ENCODE measurements around the gene DYRK1A. TPM values are rescaled to one million over a fixed set of nuclear protein-coding genes. Genes with fewer than 3 reads are reported as not detected.
A peak's percentile ranks its signal among the peaks of the same experiment; 100 is the strongest.
"Not testable (repeated sequence)": the region's sequence is repeated elsewhere in the genome, so short reads cannot be mapped to it uniquely, and the experiment has no call there.

Gene DYRK1A
- total and polyA plus RNA-seq, 10 of the 15 experiments (the other 5 are each of a cell fraction or from before 2014, with no cell fraction given) = 2.4 to 68.6 (median 30.7) TPM

- ATAC-seq = no peak
- Histone ChIP-seq H3K9ac (ENCODE audit: control insufficient read depth, insufficient read depth, low read length) (no peak overlapping the region), H3K36me3 (ENCODE audit: control insufficient read depth in 2 of 2, insufficient read depth in 2 of 2, low read length in 1 of 2) (0 out of 4 replicates have a peak, but pooled peaks cover 0 to 5% of the 10 kb centered on the region in 2 experiments), H3K9me3 (replicated peaks; ENCODE audit: control insufficient read depth, insufficient read depth, low read length) (no peaks in the 10 kb centered on the region), H3K79me2 (ENCODE audit: control insufficient read depth, insufficient read depth, low read length) (no peaks in the 10 kb centered on the region), H3K27me3 (replicated peaks in 1 of 2; ENCODE audit: control insufficient read depth in 2 of 2, insufficient read depth in 2 of 2, low read length in 1 of 2) (no peaks in the 10 kb centered on the region), H3K4me3 (no peak overlapping the region), H4K20me1 (ENCODE audit: control insufficient read depth, insufficient read depth) (no peaks in the 10 kb centered on the region), H3K4me2 (ENCODE audit: control insufficient read depth, insufficient read depth) (no peak overlapping the region), H3K27ac (ENCODE audit: control insufficient read depth, insufficient read depth) (no peak overlapping the region), H3K4me1 (ENCODE audit: control insufficient read depth, insufficient read depth, low read length) (no peaks in the 10 kb centered on the region), H2AFZ (ENCODE audit: control insufficient read depth, low read depth, low read length) (no peak overlapping the region)
- WGBS (ENCODE audit: insufficient coverage, insufficient replicate concordance, low lambda C conversion rate, missing lambda C conversion rate) = 95% methylated on average over 10 of the region's 10 CpGs
- no peak for FAIRE-seq
- ChIA-PET POLR2A (interaction anchor here (0.9 kb wide), 1 partner anchor 14 kb away, joined by 4 read pairs; no protein-coding TSS in a partner anchor), CTCF (no interaction called here), RAD21 (ENCODE audit: unreplicated experiment) (no interaction called here), SMC1A (ENCODE audit: uncharacterized antibody, unreplicated experiment) (interaction anchor here (0.6 kb wide), 1 partner anchor 14 kb away, joined by 4 read pairs; no protein-coding TSS in a partner anchor)
- no TSS peak for BruUV-seq (replicated peaks)
- in situ Hi-C loops (cut with MboI) = no loop called here
- no peak for DNase-seq (ENCODE audit: low read depth, low spot score)
- intact Hi-C loops (cut with micrococcal nuclease; ENCODE audit: unreplicated experiment) = no loop called here
- 0 out of 2 replicates have a peak, but pooled peaks have one; percentile 1 for TF ChIP-seq POLR2A (IDR thresholded peaks at IDR 0.05; ENCODE audit: low read depth, low read length)
- no peak for TF ChIP-seq JUND (IDR thresholded peaks at IDR 0.05; ENCODE audit: low read depth, low read length)
These were observed 156.2 kb downstream of the DYRK1A start for GRCh38 chr21:37522641-37523295.

GRCh38 chr21:37524944-37525343 is 158.4 kb downstream of the DYRK1A start:
- ChIA-PET CTCF (interaction anchor here (0.9 to 1.5 kb wide), 2 partner anchors 11 to 39 kb away, joined by 3 to 4 read pairs; no protein-coding TSS in a partner anchor), SMC1A (ENCODE audit: uncharacterized antibody, unreplicated experiment) (interaction anchor here (0.9 to 1.5 kb wide), 4 partner anchors 10 to 15 kb away, joined by 3 to 4 read pairs (median 4); no protein-coding TSS in a partner anchor)
- H3K9ac ChIP-seq (ENCODE audit: control insufficient read depth, insufficient read depth, low read length); RAD21 ChIA-PET (ENCODE audit: unreplicated experiment); in situ Hi-C loops (cut with MboI); H3K27ac ChIP-seq (ENCODE audit: control insufficient read depth, insufficient read depth); H3K9me3 ChIP-seq (replicated peaks; ENCODE audit: control insufficient read depth, insufficient read depth, low read length); DNase-seq (ENCODE audit: low read depth, low spot score); H2AFZ ChIP-seq (ENCODE audit: control insufficient read depth, low read depth, low read length); H3K36me3 ChIP-seq (ENCODE audit: control insufficient read depth in 2 of 2, insufficient read depth in 2 of 2, low read length in 1 of 2); H3K4me2 ChIP-seq (ENCODE audit: control insufficient read depth, insufficient read depth); H3K4me3 ChIP-seq; H3K27me3 ChIP-seq (replicated peaks in 1 of 2; ENCODE audit: control insufficient read depth in 2 of 2, insufficient read depth in 2 of 2, low read length in 1 of 2); ATAC-seq; intact Hi-C loops (cut with micrococcal nuclease; ENCODE audit: unreplicated experiment); H3K4me1 ChIP-seq (ENCODE audit: control insufficient read depth, insufficient read depth, low read length); POLR2A ChIA-PET; BruUV-seq (replicated peaks); FAIRE-seq; H4K20me1 ChIP-seq (ENCODE audit: control insufficient read depth, insufficient read depth); H3K79me2 ChIP-seq (ENCODE audit: control insufficient read depth, insufficient read depth, low read length): not testable (repeated sequence)
- WGBS (ENCODE audit: insufficient coverage, insufficient replicate concordance, low lambda C conversion rate, missing lambda C conversion rate) = 70% methylated on average over 5 of the region's 5 CpGs

Measured in GM12878 (cell line).